ENCODE results near the gene HIBADH.

GRCh38 chr7:27614095-27614494 is 48.6 kb downstream of the HIBADH start:
- TF ChIP-seq CTCF (IDR thresholded peaks at IDR 0.05 in 4 of 5, conservative IDR thresholded peaks at IDR 0.05 in 1 of 5) (no peak), POLR2A (IDR thresholded peaks at IDR 0.05) (no peak)

All from gastrocnemius medialis (tissue), 4 donors.